Glutamatergic neuron (in vitro differentiated cells): ENCODE data around the gene KAT6B. TPM values are rescaled to one million over a fixed set of nuclear protein-coding genes. Genes with fewer than 3 reads are reported as not detected.

ENCODE experiments used
- DNase-seq: peaks from one replicate; pipeline ENCODE4 v3.0.0; 2022
- H3K27ac Mint-ChIP-seq: one replicate; pipeline ENCODE4 v1.8.0; 2020; ENCODE audit warnings: mild to moderate bottlenecking, mixed read lengths, inconsistent platforms; ENCODE audit not compliant: unreplicated experiment
- H3K27me3 Mint-ChIP-seq: one replicate; pipeline ENCODE4 v1.8.0; 2020; ENCODE audit warnings: mild to moderate bottlenecking, moderate library complexity, mixed read lengths, inconsistent platforms; ENCODE audit not compliant: unreplicated experiment
- H3K36me3 Mint-ChIP-seq: one replicate; pipeline ENCODE4 v1.8.0; 2020; ENCODE audit warnings: mild to moderate bottlenecking, mixed read lengths, inconsistent platforms; ENCODE audit not compliant: unreplicated experiment
- H3K4me1 Mint-ChIP-seq: one replicate; pipeline ENCODE4 v1.8.0; 2020; ENCODE audit warnings: mild to moderate bottlenecking, low read depth, mixed read lengths, inconsistent platforms; ENCODE audit not compliant: unreplicated experiment
- H3K4me3 Mint-ChIP-seq: one replicate; pipeline ENCODE4 v1.8.0; 2020; ENCODE audit warnings: mild to moderate bottlenecking, mixed read lengths, inconsistent platforms; ENCODE audit not compliant: unreplicated experiment
- H3K9me3 Mint-ChIP-seq: one replicate; pipeline ENCODE4 v1.8.0; 2020; ENCODE audit warnings: mild to moderate bottlenecking, moderate library complexity, mixed read lengths, inconsistent platforms; ENCODE audit not compliant: unreplicated experiment
- CTCF ChIP-seq: fragments of 200-600 bp; sonication (generic); IDR thresholded peaks from one replicate; pipeline ENCODE4 v1.5.0; 2021; ENCODE audit not compliant: partially characterized antibody, unreplicated experiment
- total RNA-seq: library from RNA; stranded (reverse); fragmentation: NEBNext Ultra II Directional; extraction: Animal tissue kit (Norgen Biotek cat#: 25700); gene quantifications from one replicate; pipeline ENCODE4 v1.2.1, GENCODE V29; 2021; ENCODE audit not compliant: unreplicated experiment

KAT6B gene
- total RNA-seq, 1 donor from 2014 or later = 75.3 TPM

- H3K27ac Mint-ChIP-seq = no peak overlapping the region
- DNase-seq = no peak
- no peak for TF ChIP-seq CTCF
These were observed 26.6 kb upstream of the KAT6B start for GRCh38 chr10:74799721-74800221.

GRCh38 chr10:74801447-74801846 lies 25.0 kb upstream of the KAT6B start:
- Mint-ChIP-seq H3K27ac (no peak overlapping the region), H3K27me3 (no peaks in the 10 kb centered on the region), H3K9me3 (no peaks in the 10 kb centered on the region), H3K4me3 (no peak overlapping the region), H3K4me1 (no peaks in the 10 kb centered on the region), H3K36me3 (no peaks in the 10 kb centered on the region)
- DNase-seq = no peak
- no peak for TF ChIP-seq CTCF

More at GRCh38 chr10:74799721-74800221, 26.6 kb upstream of the KAT6B start:
- H3K4me3 Mint-ChIP-seq = no peak overlapping the region
- no peaks in the 10 kb centered on the region for H3K36me3 Mint-ChIP-seq
- H3K9me3 Mint-ChIP-seq = no peaks in the 10 kb centered on the region
- no peaks in the 10 kb centered on the region for H3K4me1 Mint-ChIP-seq
- H3K27me3 Mint-ChIP-seq = peaks cover 2% of the 10 kb centered on the region

DNA sequence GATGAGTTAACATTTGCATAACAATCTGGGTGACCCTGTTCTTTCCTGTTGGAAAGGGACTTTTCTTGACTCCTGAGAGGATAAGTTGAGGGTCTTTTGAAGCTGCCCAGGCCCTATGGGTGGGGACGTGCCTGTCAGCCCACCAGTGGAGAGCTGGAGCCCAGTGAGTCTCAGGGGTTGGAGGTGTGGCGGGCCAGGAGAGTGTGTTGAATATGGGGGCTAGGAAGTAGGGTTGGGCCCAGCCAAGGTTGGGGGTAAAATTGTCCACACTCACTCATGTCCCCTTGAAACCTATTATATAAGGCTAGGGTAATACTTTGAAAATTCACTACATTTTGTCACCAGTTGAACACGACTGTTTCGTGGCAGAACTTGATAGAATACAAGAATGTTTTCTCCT lies 17.9 kb upstream of the KAT6B start:
- no peak overlapping the region for H3K27ac Mint-ChIP-seq
- no peak overlapping the region for H3K4me3 Mint-ChIP-seq
- no peak for DNase-seq
- H3K9me3 Mint-ChIP-seq = no peaks in the 10 kb centered on the region
- no peaks in the 10 kb centered on the region for H3K27me3 Mint-ChIP-seq
- no peaks in the 10 kb centered on the region for H3K4me1 Mint-ChIP-seq
- TF ChIP-seq CTCF = no peak
- H3K36me3 Mint-ChIP-seq = no peaks in the 10 kb centered on the region

GRCh38 chr10:74810087-74810486 lies 16.3 kb upstream of the KAT6B start:
- DNase-seq = no peak
- TF ChIP-seq CTCF = no peak
- Mint-ChIP-seq H3K4me1 (no peaks in the 10 kb centered on the region), H3K4me3 (no peak overlapping the region), H3K27ac (no peak overlapping the region), H3K9me3 (peaks cover 1% of the 10 kb centered on the region), H3K27me3 (no peaks in the 10 kb centered on the region), H3K36me3 (no peaks in the 10 kb centered on the region)

GRCh38 chr10:74813381-74814259 lies 12.8 kb upstream of the KAT6B start:
- H3K36me3 Mint-ChIP-seq = peaks cover 5% of the 10 kb centered on the region
- no peak for TF ChIP-seq CTCF
- H3K4me3 Mint-ChIP-seq = no peak overlapping the region
- no peak overlapping the region for H3K27ac Mint-ChIP-seq
- H3K9me3 Mint-ChIP-seq = peaks cover 1% of the 10 kb centered on the region
- H3K4me1 Mint-ChIP-seq = no peaks in the 10 kb centered on the region
- H3K27me3 Mint-ChIP-seq = no peaks in the 10 kb centered on the region
- DNase-seq = peak; percentile 29
